DMS53 treated with DMSO at 0.1 percent for 48 hours (cell line): ENCODE data around the gene PPP1R3F.

ENCODE experiments used
- DNase-seq: peaks from one replicate; lab custom pipeline; 2025; ENCODE audit not compliant: unreplicated experiment; lab: John Stamatoyannopoulos, UW

The PPP1R3F gene

DNA sequence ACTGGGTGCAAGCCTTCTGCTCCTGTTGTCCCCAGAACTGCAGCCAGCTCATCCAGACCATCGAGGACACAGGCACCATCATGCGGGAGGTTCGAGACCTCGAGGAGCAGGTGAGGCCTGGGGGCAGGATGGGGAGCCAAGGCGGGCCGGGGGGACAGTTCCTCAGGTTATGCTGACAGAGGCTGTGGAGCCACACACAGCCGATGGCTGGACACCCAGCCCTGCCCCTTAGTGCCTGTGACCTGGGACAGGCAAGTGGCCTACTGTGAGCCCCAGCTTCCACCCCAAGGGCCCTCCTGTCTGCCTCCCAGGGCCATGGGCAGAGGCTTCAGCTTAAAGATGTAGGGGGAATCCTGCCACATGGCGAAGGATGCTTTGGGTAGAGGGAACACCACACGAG is 20.0 kb upstream of the PPP1R3F start:
- DNase-seq, result no peak

DNA sequence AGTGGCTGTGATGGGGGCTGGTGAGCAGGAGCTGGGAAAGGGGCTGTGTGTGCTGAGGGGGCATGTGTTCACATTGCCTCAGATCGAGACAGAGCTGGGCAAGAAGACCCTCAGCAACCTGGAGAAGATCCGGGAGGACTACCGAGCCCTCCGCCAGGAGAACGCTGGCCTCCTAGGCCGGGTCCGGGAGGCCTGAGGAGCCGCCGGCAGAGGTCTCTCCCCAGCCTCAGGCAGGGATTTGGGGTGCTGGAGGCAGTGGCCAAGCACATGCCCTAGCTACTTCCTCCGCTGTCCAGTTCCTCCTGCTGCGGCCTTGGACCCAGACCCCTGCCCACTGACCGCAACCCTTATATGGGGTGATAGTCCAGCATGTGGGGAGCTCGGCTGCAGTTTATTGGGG is 19.5 kb upstream of the PPP1R3F start:
- DNase-seq, result no peak

- DNase-seq, result no peak
Measured at GRCh38 chrX:49250578-49250977, 19.0 kb upstream of the PPP1R3F start.

GRCh38 chrX:49251325-49251724 is 18.3 kb upstream of the PPP1R3F start:
- no peak for DNase-seq

GRCh38 chrX:49254639-49255038 is 15.0 kb upstream of the PPP1R3F start:
- no peak for DNase-seq

- DNase-seq, result no peak
Measured at GRCh38 chrX:49256268-49256995, 13.2 kb upstream of the PPP1R3F start.

DNA sequence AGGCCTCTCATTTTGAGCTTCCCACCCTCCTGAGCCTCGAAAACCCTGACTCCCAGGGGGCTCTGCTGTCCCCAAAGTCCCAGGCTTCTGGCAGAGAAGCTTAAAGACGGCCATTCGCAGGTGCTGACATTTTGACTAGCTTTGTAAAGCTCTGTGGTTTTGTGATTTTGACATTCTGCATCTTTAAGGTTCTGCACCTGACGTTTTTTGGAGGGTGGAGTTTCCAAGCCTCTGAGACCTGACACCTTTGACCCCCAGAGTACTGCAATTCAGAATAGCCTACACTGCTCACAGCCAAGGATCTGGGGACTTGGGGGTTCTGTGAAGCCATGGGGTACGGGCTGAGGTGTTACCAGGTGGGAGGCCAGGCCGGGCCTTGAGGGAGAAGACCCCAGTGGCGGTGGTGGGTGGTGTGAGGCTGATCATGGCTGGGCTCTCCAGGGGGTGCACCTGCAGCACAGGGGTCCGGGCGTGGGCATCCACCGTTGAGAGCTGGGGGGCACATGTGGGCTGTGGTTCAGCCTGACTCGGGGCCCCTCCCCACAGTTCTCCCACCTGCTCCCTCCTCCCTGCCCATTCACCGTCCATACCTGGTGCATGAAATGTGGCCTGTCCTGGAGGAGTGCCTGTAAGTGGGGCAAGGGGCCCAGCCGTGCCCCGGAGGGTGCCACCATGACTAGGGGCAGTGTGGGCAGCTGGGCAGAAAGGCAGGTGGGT is 12.4 kb upstream of the PPP1R3F start:
- no peak for DNase-seq

- no peak for DNase-seq
Measured at GRCh38 chrX:49257846-49258748, 11.5 kb upstream of the PPP1R3F start.

GRCh38 chrX:49258749-49259124 is 10.9 kb upstream of the PPP1R3F start:
- no peak for DNase-seq

DNA sequence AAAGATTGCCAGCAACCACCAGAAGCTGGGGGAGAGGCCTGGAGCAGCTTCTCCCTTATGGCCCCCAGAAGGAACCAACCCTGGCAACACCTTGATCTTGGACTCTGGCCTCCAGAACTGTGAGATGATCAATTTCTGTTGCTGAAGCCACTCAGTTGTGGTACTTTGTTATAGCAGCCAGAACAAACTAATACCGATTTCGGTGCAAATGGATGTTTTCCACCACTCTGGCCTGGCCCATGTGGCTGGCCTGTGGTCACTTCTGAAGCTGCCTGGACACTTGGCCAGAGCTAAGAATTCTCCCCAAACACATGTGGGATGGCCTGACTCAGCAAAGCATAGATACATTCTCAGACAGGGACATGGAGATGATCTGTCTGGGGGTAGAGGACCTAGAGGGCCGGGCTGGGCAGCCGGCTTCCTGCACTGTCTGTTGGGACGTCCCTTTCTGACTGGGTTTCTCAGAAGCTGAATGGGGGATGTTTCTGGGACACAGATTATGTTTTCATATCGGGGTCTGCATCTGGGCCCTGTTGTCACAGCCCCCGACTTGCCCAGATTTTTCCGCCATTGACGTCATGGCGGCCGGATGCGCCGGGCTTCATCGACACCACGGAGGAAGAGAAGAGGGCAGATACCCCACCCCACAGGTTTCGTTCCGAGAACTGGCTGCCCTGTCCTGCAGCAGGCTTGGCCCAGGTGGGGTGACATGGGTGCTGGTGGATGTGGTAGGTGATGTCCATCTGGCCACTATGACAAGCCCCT is 9.2 kb upstream of the PPP1R3F start:
- no peak for DNase-seq

DNA sequence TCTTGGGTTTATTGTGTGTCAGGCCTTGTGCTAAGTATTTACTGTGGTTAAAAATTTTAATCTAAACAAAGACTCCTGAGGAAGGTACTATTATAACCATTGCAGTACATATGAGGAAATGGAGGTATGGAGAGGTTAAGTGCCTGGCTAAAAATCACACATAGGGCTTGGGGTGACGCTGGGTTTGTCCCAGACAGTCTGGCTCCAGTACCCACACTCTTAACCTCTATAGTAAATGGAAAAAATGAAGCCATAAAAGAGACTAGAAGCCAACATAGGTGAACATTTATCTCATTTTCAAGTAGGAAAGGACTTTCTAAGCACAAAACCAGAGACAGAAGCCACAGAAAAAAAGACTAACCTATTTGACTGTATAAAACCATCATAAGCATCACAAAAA is 7.0 kb upstream of the PPP1R3F start:
- no peak for DNase-seq

DNA sequence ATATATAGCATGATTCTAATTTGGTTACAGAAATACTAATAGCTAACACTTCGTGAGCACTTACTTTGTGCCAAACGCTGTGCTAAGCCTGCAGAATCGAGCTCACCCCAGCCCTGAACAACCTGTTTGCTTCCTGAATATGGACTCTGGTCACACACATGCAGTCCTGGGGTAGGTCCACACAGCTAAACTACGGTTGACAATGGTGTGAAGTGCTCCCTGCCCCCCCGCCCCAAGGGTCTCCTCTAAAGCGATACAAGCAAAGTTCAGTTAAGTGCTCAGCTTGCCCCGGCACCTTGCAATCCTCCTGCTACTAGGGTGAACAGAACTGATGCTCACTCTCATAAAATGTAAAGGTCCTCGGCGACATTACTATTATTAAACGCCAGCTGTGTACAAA is 6.0 kb upstream of the PPP1R3F start:
- no peak for DNase-seq

DNA sequence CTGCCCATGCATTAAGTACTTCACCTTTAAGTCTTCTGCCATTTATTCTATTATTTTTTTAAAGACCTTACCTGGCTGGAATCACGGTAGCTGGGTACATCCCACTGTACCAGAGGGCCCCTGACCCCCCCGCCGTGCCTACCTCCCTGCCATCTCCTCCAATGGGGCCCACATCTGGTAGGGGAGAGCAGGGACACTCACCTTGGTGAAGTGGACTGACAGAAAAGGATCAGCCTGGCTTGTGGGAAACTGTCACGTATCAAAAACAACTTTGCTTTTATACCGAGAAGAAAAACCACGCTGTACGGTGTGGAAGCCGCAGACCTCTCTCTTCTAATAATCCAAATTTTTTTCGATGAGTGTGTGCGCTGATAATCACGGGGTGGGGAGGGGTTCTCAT is 5.1 kb upstream of the PPP1R3F start, which contains the start of gene FOXP3:
Gene FOXP3, minus strand, starts transcription at position 251 of the 400 bp plus-strand sequence. CDS start 6,205 bp downstream, outside the sequence.
- no peak for DNase-seq

GRCh38 chrX:49266523-49267445 is 2.8 kb upstream of the PPP1R3F start:
- no peak for DNase-seq

- no peak for DNase-seq
Measured at GRCh38 chrX:49268702-49269009, 937 bp upstream of the PPP1R3F start.

GRCh38 chrX:49269010-49269766 is 405 bp upstream of the PPP1R3F start:
- peak; percentile 97 for DNase-seq

DNA sequence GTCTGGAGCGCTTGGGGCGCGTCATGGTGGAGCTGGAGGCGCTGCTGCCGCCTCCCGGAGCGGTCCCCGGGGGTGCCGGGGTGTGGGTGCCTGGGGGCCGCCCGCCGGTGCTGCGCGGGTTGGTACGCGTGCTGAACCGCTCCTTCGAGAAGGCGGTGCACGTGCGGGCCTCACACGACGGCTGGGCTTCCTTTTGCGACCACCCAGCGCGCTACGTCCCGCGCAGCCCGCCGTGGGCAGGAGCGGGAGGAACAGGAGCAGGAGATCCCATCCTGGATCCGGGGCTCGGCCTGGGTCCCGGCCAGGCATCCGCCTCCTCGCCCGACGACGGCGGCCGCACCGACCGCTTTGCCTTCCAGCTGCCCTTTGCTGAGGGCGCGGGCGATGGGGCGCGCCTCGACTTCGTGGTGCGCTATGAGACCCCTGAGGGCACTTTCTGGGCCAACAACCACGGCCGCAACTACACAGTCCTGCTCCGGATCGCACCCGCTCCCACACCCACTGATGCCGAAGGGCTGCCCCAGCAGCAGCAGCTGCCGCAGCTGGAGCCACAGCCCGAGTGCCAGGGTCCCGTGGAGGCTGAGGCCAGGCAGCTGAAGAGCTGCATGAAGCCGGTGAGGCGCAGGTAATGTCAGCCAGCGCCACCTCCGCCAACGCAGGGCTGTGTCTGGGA is 792 bp downstream of the PPP1R3F start:
- no peak for DNase-seq

GRCh38 chrX:49271341-49271740 is 1.7 kb downstream of the PPP1R3F start:
- DNase-seq, result peak; percentile 2

GRCh38 chrX:49272421-49272820 is 2.8 kb downstream of the PPP1R3F start:
- DNase-seq, result no peak
